IPS DF 4.7 (cell line): ENCODE data around the gene GFOD1.

Source experiments
- DNase-seq: peaks from one replicate; pipeline ENCODE4 v3.0.0-alpha.2; 2013; ENCODE audit warnings: low spot score; ENCODE audit errors: extremely low read depth

GFOD1 gene

GRCh38 chr6:13487122-13488014 is at the start of gene GFOD1:
Gene GFOD1 (minus strand): TSS chr6:13487600. CDS start chr6:13486890, 710 bp downstream.
- no peak for DNase-seq

GRCh38 chr6:13536796-13537526 is 49.6 kb upstream of the GFOD1 start:
- no peak for DNase-seq

GRCh38 chr6:13535306-13535705 is 47.9 kb upstream of the GFOD1 start:
- no peak for DNase-seq

GRCh38 chr6:13534536-13534935 is 47.1 kb upstream of the GFOD1 start:
- no peak for DNase-seq

GRCh38 chr6:13531956-13532355 is 44.6 kb upstream of the GFOD1 start:
- DNase-seq = no peak

GRCh38 chr6:13528777-13529343 is 41.5 kb upstream of the GFOD1 start:
- no peak for DNase-seq

GRCh38 chr6:13528232-13528631 is 40.8 kb upstream of the GFOD1 start:
- DNase-seq = no peak

GRCh38 chr6:13527671-13528056 is 40.3 kb upstream of the GFOD1 start:
- DNase-seq = no peak

GRCh38 chr6:13526727-13527670 is 39.6 kb upstream of the GFOD1 start:
- DNase-seq = no peak

- DNase-seq = no peak
Observed at GRCh38 chr6:13526357-13526726, 38.9 kb upstream of the GFOD1 start.

GRCh38 chr6:13524801-13525508 is 37.6 kb upstream of the GFOD1 start:
- DNase-seq = no peak

GRCh38 chr6:13523826-13524622 is 36.6 kb upstream of the GFOD1 start:
- DNase-seq = no peak

- no peak for DNase-seq
Observed at GRCh38 chr6:13522656-13523055, 35.3 kb upstream of the GFOD1 start.

GRCh38 chr6:13519839-13520238 is 32.4 kb upstream of the GFOD1 start:
- no peak for DNase-seq

- no peak for DNase-seq
Observed at GRCh38 chr6:13517116-13517515, 29.7 kb upstream of the GFOD1 start.

GRCh38 chr6:13515912-13516311 is 28.5 kb upstream of the GFOD1 start:
- no peak for DNase-seq

- no peak for DNase-seq
Observed at GRCh38 chr6:13513626-13514502, 26.5 kb upstream of the GFOD1 start.

GRCh38 chr6:13512900-13513299 is 25.5 kb upstream of the GFOD1 start:
- DNase-seq = no peak
